ENCODE results near the gene OR52I1. TPM values are rescaled to one million over a fixed set of nuclear protein-coding genes. Genes with fewer than 3 reads are reported as not detected.

The OR52I1 gene
- not detected for total RNA-seq

GRCh38 chr11:4593739-4594138 is at the start of gene OR52I1:
Gene OR52I1, plus strand, starts transcription at chr11:4594039. Its CDS starts 0 bp downstream, at chr11:4594039.
- no peak for TF ChIP-seq CTCF (IDR thresholded peaks at IDR 0.05; ENCODE audit: low read depth)

- no peak for TF ChIP-seq CTCF (IDR thresholded peaks at IDR 0.05; ENCODE audit: low read depth)
Observed at GRCh38 chr11:4544891-4545290, 48.9 kb upstream of the OR52I1 start, which contains the start of gene OR52M1. Gene OR52M1, plus strand, starts transcription at chr11:4545191. Its CDS starts 0 bp downstream, at chr11:4545191.

GRCh38 chr11:4546878-4547277 is 47.0 kb upstream of the OR52I1 start:
- no peak for TF ChIP-seq CTCF (IDR thresholded peaks at IDR 0.05; ENCODE audit: low read depth)

- TF ChIP-seq CTCF (IDR thresholded peaks at IDR 0.05; ENCODE audit: low read depth): no peak
Observed at GRCh38 chr11:4547416-4547815, 46.4 kb upstream of the OR52I1 start.

GRCh38 chr11:4551346-4551979 is 42.4 kb upstream of the OR52I1 start:
- no peak for TF ChIP-seq CTCF (IDR thresholded peaks at IDR 0.05; ENCODE audit: low read depth)

GRCh38 chr11:4559527-4560440 is 34.1 kb upstream of the OR52I1 start:
- no peak for TF ChIP-seq CTCF (IDR thresholded peaks at IDR 0.05; ENCODE audit: low read depth)

GRCh38 chr11:4560467-4560866 is 33.4 kb upstream of the OR52I1 start:
- TF ChIP-seq CTCF (IDR thresholded peaks at IDR 0.05; ENCODE audit: low read depth): no peak

All from subcutaneous adipose tissue (tissue), 4 donors.